K562 (cell line): ENCODE results near the gene F12.

Experiments used
- CBFB ChIP-seq: sonication (generic); formaldehyde crosslinking; IDR thresholded peaks from 2 replicates; pipeline ENCODE4 v1.4.0; 2020; ENCODE audit warnings: mild to moderate bottlenecking, missing genetic modification reagents
- CLOCK ChIP-seq: fragments of 250-450 bp; sonication (Bioruptor Pico); IDR thresholded peaks from 2 replicates; pipeline ENCODE4 v1.4.0; 2020; ENCODE audit warnings: mild to moderate bottlenecking, moderate library complexity, borderline replicate concordance
- CTCF ChIP-seq, 3 experiments: IDR thresholded peaks in 2 of 3; conservative IDR thresholded peaks in 1 of 3; 2 replicates each; pipeline ENCODE4 v1.5.1; 2011 to 2012; ENCODE audit warnings: low read length in 3 of 3, mild to moderate bottlenecking in 3 of 3, control low read depth in 2 of 3, improper control_type of control experiment in 1 of 3, inconsistent platforms in 1 of 3, low read depth in 1 of 3, mixed read lengths in 1 of 3, moderate library complexity in 1 of 3; ENCODE audit not compliant: insufficient read depth in 2 of 3
- ELK1 ChIP-seq: sonication (generic); formaldehyde crosslinking; IDR thresholded peaks from 2 replicates; pipeline ENCODE4 v1.8.1; 2022; ENCODE audit warnings: missing genetic modification reagents
- GABPB1 ChIP-seq: sonication (generic); formaldehyde crosslinking; IDR thresholded peaks from 2 replicates; pipeline ENCODE4 v1.8.0; 2022; ENCODE audit warnings: mild to moderate bottlenecking, missing genetic modification reagents
- HCFC1 ChIP-seq: IDR thresholded peaks from 2 replicates; pipeline ENCODE4 v1.6.1; 2012; ENCODE audit warnings: low read depth, low read length, improper control_type of control experiment
- MLLT1 ChIP-seq, 2 experiments: fragments of 450-650 bp; IDR thresholded peaks; 2 replicates each; pipeline ENCODE4 v1.6.1; 2016
- PBX2 ChIP-seq, 2 experiments: IDR thresholded peaks in 1 of 2; conservative IDR thresholded peaks in 1 of 2; 2 replicates each; pipeline ENCODE4 v1.6.1; 2016; ENCODE audit warnings: low read depth in 2 of 2, mild to moderate bottlenecking in 1 of 2, missing compliant biosample characterization in 1 of 2, missing genetic modification characterization in 1 of 2, moderate library complexity in 1 of 2
- POLR2AphosphoS5 ChIP-seq: IDR thresholded peaks from 2 replicates; pipeline ENCODE4 v1.6.1; 2011; ENCODE audit warnings: mild to moderate bottlenecking, low read depth, low read length, moderate library complexity; ENCODE audit not compliant: control insufficient read depth, insufficient read depth
- RNF2 ChIP-seq: sonication (generic); IDR thresholded peaks from 2 replicates; pipeline ENCODE4 v1.6.1; 2016
- SIN3A ChIP-seq, 2 experiments: fragments of 150-350 bp in 1 of 2; IDR thresholded peaks; 2 replicates each; pipeline ENCODE4 v1.6.1; 2011 to 2016; ENCODE audit warnings: borderline replicate concordance in 2 of 2, low read depth in 2 of 2, low read length in 2 of 2, mild to moderate bottlenecking in 2 of 2, moderate library complexity in 2 of 2; ENCODE audit not compliant: control insufficient read depth in 1 of 2

GRCh38 chr5:177372034-177372896 is 37.1 kb downstream of the F12 start:
- TF ChIP-seq PBX2 (CRISPR knock-in tag; IDR thresholded peaks at IDR 0.05; ENCODE audit: low read depth) (no peak), PBX2 (tag; conservative IDR thresholded peaks at IDR 0.05; ENCODE audit: low read depth) (no peak), CLOCK (CRISPR knock-in tag) (no peak), POLR2AphosphoS5 (no peak), ELK1 (no peak), HCFC1 (no peak), MLLT1 (IDR thresholded peaks at IDR 0.05) (no peak), SIN3A (IDR thresholded peaks at IDR 0.05; ENCODE audit: borderline replicate concordance in 2 of 2, control insufficient read depth in 1 of 2, low read depth in 2 of 2, low read length in 2 of 2) (no peak), CBFB (CRISPR knock-in tag) (no peak), GABPB1 (CRISPR knock-in tag) (no peak), RNF2 (no peak), CTCF (IDR thresholded peaks at IDR 0.05 in 2 of 3, conservative IDR thresholded peaks at IDR 0.05 in 1 of 3; ENCODE audit: insufficient read depth in 2 of 3, low read depth in 1 of 3, low read length in 3 of 3) (no peak)
